ENCODE results near the gene IRF9. TPM values are rescaled to one million over a fixed set of nuclear protein-coding genes. Genes with fewer than 3 reads are reported as not detected.

Gene IRF9
- total and polyA plus RNA-seq, 2 of the 13 experiments (the other 11 are each of a cell fraction or from before 2014, with no cell fraction given) = 14.9 to 49.7 TPM

DNA sequence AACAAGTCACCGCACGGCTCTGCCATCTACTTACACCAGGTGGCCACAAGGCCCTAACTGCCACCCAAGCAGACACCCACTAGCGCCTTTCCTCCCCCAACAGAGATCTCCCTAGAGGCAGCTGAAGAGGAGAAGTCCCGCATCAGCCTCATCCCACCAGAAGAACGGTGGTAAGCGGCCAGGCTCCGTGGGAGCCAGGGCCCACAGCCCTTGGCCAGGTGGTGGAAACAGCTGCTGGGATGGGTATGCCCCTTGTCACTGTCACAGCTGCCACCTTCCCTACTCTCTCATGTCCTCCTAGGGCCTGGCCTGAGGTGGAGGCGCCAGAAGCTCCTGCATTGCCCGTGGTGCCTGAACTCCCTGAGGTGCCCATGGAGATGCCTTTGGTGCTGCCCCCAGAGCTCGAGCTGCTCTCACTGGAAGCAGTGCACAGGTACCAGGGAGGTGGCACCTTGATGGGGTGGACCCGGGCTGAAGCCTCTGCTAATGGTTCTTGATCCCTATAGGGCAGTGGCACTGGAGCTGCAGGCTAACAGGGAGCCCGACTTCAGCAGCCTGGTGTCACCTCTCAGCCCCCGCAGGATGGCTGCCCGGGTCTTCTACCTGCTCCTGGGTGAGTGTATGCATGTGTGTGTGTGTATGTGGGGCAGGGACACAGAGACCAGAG, 18.4 kb downstream of the IRF9 start:
- peaks cover 62 to 67% of the 10 kb centered on the region in 2 experiments for H3K36me3 ChIP-seq (replicated peaks in 1 of 2; ENCODE audit: control insufficient read depth in 1 of 2, insufficient read depth in 2 of 2, low read length in 2 of 2)
- TF ChIP-seq RBFOX2 (IDR thresholded peaks at IDR 0.05; ENCODE audit: low read depth, low read length) (peak; percentile 45), ZNF761 (CRISPR knock-in tag; conservative IDR thresholded peaks at IDR 0.05) (no peak), U2AF2 (IDR thresholded peaks at IDR 0.05; ENCODE audit: low read depth, low read length) (no peak), HCFC1 (IDR thresholded peaks at IDR 0.05; ENCODE audit: low read depth, low read length) (peak; percentile 4; the same call in 1 of the 2 replicates), AGO2 (optimal IDR thresholded peaks at IDR 0.05; ENCODE audit: low read depth, low read length) (peak; percentile 94), SMC3 (IDR thresholded peaks at IDR 0.05; ENCODE audit: low read length) (no peak), ZBTB33 (CRISPR knock-in tag; IDR thresholded peaks at IDR 0.05) (0 out of 2 replicates have a peak, but pooled peaks have one; percentile 12), ZNF776 (CRISPR knock-in tag; IDR thresholded peaks at IDR 0.05) (no peak)
- TF ChIP-seq, protein P1, sequence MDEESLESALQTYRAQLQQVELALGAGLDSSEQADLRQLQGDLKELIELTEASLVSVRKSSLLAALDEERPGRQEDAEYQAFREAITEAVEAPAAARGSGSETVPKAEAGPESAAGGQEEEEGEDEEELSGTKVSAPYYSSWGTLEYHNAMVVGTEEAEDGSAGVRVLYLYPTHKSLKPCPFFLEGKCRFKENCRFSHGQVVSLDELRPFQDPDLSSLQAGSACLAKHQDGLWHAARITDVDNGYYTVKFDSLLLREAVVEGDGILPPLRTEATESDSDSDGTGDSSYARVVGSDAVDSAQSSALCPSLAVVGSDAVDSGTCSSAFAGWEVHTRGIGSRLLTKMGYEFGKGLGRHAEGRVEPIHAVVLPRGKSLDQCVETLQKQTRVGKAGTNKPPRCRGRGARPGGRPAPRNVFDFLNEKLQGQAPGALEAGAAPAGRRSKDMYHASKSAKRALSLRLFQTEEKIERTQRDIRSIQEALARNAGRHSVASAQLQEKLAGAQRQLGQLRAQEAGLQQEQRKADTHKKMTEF (CRISPR knock-in tag; IDR thresholded peaks at IDR 0.05) = no peak
- ChIA-PET CTCF (ENCODE audit: low intra/inter-chr PET ratio, low total read pairs) (no interaction called here), POLR2A (interaction anchor here (0.6 to 8.1 kb wide), 15 partner anchors 9 to 128 kb away, joined by 3 to 65 read pairs (median 5); partner anchors contain the start of genes CARMIL3, CHMP4A, DCAF11 and EMC9)
- no peak overlapping the region for H3K4me3 ChIP-seq (replicated peaks in 1 of 3; ENCODE audit: insufficient read depth in 1 of 3, low read depth in 2 of 3, low read length in 3 of 3)
- no peak overlapping the region for H3K4me2 ChIP-seq (ENCODE audit: low read depth, low read length)
- no TSS peak for BruUV-seq (replicated peaks)
- H3K9ac ChIP-seq (ENCODE audit: insufficient read depth, low read depth, low read length) = no peak overlapping the region
- no peaks in the 10 kb centered on the region for H4K20me1 ChIP-seq (ENCODE audit: insufficient read depth, low read length)
- H3K9me3 ChIP-seq (ENCODE audit: low read length) = no peaks in the 10 kb centered on the region
- intact Hi-C loops (cut with micrococcal nuclease; ENCODE audit: unreplicated experiment) = no loop called here
- no peaks in the 10 kb centered on the region for H3K79me2 ChIP-seq (ENCODE audit: insufficient read depth, low read length)
- no peaks in the 10 kb centered on the region for H3K27me3 ChIP-seq (ENCODE audit: control insufficient read depth in 1 of 2, insufficient read depth in 2 of 2, low read length in 2 of 2)
- in situ Hi-C loops (cut with HindIII; ENCODE audit: extremely low pct_ligation_motif_present, low pct_unique_long_range_greater_than_20kb) = no loop called here
- DNase-seq (ENCODE audit: low spot score) = no peak
- H3K4me1 ChIP-seq (ENCODE audit: insufficient read depth, low read length) = no peaks in the 10 kb centered on the region
- no peak for FAIRE-seq
- ATAC-seq = peak; percentile 0
- no peak overlapping the region for H2AFZ ChIP-seq (ENCODE audit: low read length)
- H3K27ac ChIP-seq (ENCODE audit: extremely low read length, insufficient read depth, low read length) = no peak overlapping the region
- WGBS (ENCODE audit: low lambda C conversion rate) = 94% methylated on average over 14 of the region's 14 CpGs

Data from HepG2 (cell line).